ENCODE results near the gene INPP5E.

INPP5E gene

DNA sequence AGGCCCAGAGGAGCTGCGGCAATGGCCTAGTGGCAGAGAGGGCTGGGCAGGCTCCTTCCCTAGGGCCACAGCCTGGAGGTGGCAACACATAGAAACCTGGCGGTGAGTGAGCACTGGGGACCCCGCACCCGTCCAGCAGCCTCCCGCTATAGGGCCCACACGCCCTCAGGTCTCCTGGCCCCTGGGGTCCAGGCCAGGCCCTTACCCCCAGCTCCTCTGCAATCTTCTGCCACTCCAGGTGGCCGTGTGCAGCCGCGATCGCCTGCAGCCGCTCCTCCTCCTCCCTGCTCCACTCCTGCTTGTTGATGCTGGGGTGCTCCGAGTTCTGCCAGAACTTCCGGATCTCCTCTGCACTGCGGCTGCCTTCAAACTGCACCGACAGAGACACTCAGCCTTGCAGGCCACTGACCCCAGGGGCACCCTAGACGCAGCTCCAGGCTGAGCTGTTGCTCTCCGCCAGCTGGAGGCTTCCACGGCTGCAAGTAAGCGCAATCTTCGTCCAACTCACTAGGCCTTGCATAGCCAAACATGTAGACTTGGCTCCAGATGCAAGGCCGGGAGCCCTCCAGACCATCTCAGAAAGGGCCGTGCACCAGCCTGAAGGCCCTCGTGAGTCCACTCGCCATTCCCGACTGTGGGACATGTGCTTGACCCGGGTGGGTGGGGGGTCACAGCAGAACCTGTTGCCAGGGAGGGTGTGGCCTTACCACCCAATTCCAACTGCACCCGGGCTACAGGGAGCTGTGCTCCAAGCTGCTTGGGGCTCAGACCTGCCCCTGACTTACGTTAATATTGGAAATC, 47.7 kb downstream of the INPP5E start:
- DNase-seq (ENCODE audit: low spot score) (no peak), FAIRE-seq (no peak)

DNA sequence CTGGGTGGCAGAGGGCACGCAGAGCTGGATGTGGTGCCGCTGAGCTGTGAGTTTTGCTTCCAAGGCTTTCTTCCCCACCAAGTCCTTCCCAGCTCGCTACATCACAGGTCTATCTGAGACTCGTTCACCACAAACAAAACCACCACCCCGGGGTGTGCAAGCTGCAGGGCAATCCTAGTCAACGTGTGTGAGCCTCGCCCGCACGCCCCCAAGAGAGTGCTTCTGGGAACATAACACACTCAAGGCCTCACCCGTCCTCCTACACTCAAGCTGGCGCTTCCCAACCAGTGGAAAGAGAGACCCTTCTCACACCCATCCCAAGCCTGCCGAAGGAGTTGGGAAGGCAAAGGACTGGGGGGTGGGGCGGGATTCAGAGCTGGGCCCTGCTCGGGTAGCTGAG, 50.2 kb downstream of the INPP5E start:
- DNase-seq (ENCODE audit: low spot score) (no peak), FAIRE-seq (no peak)

DNA sequence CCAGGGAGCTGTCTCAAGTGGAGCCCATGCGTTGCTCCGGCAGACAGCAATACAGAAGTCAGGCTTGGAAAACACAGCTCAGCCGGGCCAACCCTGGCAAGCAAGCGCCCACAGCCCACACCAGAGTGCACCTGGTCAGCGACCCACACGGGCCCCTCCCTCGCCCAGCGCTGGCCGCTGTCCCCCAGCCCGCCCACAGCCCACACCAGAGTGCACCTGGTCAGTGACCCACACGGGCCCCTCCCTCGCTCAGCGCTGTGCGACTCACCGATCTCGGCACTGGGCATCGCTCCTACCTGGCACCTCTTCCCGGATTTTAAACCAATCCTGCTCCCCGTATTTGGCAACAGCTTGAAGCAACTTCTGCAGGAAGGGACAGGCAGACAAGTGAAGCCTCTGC, 52.4 kb downstream of the INPP5E start:
- DNase-seq (ENCODE audit: low spot score): no peak
- no peak for FAIRE-seq

DNA sequence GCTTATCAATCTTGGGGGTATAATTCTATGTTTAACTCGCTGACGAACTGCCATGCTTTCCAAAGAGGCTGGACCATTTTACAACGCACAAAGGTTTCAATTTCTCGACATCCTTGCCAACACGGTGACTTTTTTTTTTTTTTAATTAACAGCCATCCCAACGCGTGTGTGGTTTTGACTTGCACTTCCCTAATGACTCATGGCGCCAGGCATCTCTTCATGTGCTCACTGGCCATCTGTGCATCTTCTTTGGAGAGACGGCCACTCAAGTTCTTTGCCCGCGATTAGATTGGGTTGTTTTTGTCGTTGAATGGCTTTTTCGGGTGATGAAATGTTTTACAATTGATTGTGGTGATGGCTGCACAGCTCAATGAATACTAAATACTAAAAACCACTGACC, 53.6 kb downstream of the INPP5E start:
- FAIRE-seq (no peak), DNase-seq (ENCODE audit: low spot score) (no peak)

DNA sequence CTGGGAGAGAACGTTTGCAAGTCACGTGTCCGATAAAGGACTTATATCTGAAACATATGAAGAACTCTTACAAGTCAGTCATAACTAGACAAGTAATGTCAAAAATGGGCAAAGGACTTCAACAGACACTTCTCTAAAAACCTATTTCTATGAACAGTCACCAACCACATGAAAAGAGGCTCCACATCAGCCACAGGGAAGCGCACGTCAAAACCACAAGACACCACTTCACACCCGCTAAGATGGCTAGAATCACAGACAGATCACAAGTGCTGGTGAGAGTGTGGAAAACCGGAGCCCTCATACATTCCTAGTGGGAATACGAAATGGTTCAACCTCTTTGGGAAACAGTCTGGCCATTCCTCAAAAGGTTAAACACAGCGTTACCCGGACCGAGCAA, 54.6 kb downstream of the INPP5E start:
- no peak for DNase-seq (ENCODE audit: low spot score)
- FAIRE-seq: no peak

DNA sequence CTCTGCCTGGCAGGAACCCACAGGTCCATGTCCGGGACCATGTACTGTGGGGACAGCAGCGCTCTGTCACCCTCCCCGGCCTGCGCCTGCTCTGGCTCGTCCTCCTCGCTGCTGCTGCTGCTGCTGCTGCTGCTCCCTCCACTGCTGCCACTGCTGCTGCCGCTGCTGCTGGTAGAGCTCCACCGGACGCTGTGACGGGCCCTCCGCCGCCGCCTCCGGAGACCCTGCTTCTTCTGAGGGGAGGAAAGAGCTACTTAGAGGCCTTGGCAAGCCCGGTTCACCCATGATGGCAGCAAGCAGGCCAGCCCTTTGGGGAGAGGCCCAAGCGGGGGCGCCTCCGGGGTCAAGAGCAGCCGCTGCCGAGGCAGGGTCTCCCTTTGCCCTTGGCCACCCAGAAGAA, 56.2 kb downstream of the INPP5E start:
- FAIRE-seq (no peak), DNase-seq (ENCODE audit: low spot score) (no peak)

DNA sequence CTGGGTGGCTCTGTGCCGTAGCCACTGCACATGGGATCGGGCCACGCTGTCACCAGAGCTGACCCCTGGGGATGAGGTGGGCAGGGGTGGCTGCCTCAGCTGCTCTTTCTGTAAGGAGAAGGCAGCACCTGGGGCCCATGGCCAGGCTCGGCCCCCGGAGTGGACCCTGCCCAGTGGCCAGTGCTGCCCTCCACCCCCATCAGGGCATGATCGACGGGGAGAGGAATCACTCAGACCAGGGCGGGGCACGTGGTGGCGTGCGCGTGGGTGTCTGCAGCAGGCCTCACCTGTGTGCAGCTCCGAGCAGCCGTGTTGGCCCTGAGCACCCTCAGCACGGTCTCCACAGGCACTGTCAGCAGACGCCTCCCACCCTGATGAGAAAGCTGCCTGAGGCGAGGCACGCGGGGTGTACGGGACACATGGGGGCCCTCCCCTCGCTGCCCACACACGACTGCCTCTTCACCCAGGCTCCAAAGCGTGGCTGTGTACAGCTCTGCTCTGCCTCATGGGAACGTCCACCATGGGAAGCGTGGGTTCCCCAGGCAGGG, 57.6 kb downstream of the INPP5E start:
- FAIRE-seq (no peak), DNase-seq (ENCODE audit: low spot score) (no peak)

DNA sequence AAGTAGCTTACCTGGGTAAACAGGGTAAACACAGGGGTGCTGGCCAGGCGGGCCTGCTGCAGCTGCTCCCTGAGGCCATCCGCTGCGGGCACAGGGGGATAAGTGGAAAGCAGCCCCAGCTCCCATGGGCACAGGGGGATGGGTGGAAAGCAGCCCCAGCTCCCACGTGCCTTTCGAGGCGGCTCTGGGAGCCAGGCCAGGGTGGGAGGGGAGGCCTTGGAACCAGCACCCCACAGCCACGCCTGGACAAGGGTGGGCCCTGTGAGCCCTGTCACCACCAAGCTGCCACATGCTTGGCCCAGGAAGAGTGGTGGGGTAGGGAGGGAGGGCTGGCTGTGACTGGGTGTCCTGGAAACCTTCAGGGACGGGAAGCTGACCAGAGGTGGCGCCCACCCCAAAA, 58.3 kb downstream of the INPP5E start:
- no peak for FAIRE-seq
- no peak for DNase-seq (ENCODE audit: low spot score)

DNA sequence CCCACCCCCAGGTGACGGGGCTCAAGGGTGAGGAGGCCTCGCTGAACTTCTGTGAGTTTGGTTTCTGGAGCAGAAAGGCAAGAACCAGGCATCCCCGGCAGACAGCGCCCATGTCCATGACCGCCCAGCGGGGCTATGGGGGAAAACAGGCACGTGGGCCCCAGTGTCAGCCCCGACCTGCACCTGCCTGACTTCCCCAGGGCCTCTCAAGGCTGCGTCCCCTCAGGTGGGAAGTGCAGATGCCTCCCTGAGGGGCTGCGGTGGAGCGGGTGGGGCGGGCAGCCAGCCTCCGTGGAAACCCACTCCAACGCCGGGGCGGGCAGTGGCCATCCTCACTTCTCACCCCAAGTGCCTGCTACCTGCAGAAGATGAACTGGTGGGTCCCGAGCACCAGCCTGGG, 59.3 kb downstream of the INPP5E start:
- no peak for FAIRE-seq
- DNase-seq (ENCODE audit: low spot score): no peak

DNA sequence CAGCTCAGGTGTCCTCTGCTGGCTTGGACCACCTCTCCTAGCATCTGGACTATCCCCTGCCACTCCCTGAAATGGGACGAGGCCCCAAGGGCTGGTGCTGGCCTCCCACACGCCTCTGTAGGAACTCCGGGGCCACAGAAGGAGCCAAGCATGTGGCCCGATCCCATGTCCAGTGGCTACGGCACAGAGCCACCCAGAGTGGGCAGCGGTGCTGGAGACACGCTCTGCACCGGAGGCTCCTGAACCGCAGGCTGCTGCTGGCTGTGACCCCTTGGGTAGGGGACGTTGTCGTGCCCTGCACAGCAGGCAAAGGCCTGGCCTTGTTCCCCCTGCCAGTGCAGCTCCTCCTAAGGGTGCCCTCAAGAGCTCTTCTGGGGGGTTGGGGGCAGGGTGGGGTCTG, 59.8 kb downstream of the INPP5E start:
- no peak for FAIRE-seq

DNA sequence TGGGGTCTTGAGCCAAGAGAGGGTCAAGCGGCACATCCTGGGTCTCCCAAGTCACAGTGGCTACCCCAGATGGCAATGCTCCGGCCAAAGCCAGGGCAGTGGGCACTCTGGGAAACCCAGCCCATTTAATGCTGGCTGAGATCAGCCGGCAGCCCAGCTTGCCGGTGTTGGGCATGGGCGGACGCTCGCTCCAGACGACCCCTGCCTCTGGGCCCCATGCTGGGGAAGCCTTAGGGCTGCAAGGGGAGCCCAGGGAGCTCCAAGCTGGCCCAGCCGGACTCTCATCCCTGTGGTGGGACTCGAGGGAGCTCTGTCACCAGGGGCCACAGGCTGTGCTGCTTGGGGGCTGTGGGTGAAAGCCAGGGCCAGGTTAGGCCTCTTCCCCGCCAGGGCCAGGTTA, 60.2 kb downstream of the INPP5E start:
- FAIRE-seq (no peak), DNase-seq (ENCODE audit: low spot score) (no peak)

More for the DNA sequence above, 59.8 kb downstream of the INPP5E start:
- DNase-seq (ENCODE audit: low spot score): no peak

DNA sequence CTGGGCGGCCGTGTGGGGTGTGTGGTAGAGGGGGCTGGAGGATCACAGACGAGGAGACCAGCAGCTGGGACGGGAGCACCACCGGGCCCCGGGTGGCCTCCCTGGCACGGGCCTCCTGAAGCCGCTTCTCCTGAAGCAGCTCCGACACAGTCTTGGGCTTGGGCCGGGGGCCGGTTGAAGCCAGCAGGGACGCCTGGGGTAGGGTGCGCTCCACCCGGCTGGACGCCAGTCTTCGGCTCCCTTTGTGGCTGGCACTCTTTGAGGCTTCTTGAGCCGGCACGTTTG, 60.7 kb downstream of the INPP5E start:
- DNase-seq (ENCODE audit: low spot score): no peak
- FAIRE-seq: no peak

All from urothelium cell line (cell line).